COLO668 (cell line): ENCODE results near the gene GREM2.
A peak's percentile ranks its signal among the peaks of the same experiment; 100 is the strongest.

Experiments
- DNase-seq: peaks from one replicate; lab custom pipeline; 2025; ENCODE audit not compliant: unreplicated experiment; lab: John Stamatoyannopoulos, UW

The GREM2 gene

DNA sequence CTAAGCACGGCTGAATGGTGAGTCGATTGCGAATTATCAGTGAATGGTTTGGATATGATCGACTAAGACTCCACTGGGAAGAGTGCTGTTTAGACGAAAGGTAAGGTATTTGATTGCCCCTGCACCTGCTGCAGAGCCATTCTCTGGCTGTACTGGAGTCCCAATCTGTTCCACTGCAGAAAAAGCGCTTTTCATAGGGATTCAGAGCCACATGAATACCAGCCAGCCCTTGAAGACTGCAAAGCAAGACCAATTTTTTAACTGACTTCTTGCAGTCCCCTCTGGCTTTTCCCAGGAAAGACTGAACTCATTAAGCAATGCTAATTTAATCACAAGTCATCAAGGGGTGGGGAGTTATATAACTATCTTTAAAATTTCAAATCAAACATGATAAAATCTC, 1.3 kb downstream of the GREM2 start:
- no peak for DNase-seq

DNA sequence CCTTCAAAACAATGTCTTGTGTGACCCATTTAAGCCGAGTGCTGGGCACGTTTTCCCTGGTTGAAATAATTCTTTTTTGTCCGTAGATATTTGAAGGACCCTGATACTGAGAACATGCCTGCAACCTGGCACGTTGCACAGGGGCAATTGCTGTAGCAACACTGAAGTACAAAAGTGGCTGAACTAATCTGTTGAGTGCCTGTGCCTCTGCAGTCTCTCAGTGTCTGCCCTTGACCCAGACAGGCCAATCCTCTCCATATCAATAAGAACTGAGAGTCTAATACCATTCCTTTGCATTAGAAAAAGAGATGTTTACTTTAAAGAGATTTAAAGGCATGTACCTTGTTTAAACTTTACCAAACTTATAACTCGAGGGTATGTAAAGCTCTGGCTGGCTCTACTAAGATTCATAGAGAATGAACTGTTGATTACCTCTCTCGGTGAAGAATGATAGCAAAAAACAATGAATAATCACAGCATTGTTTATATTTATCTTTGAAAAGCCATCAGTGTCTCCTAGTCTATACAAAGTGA, 2.4 kb downstream of the GREM2 start:
- DNase-seq = no peak

DNA sequence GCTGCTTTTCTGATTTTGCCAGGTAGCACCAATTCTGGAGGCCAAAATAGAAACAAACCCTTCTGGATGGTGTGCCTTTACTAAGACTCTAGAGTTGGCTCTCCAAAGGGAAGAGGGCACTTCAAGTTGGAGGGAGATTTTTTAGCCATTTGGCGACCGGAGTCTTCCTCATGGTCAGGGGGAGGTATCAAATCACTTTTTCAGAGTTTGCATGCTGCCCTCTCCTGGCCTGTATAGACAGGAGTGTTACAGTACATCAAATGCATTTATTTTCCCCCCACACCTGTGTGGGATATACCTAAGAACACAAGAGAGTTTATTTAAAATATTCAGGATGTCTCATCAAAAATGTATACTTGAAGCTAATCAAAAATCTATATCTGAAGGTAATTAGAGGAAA, 3.2 kb downstream of the GREM2 start:
- peak; percentile 13 for DNase-seq

- DNase-seq = no peak
Measured at GRCh38 chr1:240607006-240607405, 4.9 kb downstream of the GREM2 start.

- no peak for DNase-seq
Measured at GRCh38 chr1:240602189-240602588, 9.8 kb downstream of the GREM2 start.

- no peak for DNase-seq
Measured at GRCh38 chr1:240599830-240600229, 12.1 kb downstream of the GREM2 start.

DNA sequence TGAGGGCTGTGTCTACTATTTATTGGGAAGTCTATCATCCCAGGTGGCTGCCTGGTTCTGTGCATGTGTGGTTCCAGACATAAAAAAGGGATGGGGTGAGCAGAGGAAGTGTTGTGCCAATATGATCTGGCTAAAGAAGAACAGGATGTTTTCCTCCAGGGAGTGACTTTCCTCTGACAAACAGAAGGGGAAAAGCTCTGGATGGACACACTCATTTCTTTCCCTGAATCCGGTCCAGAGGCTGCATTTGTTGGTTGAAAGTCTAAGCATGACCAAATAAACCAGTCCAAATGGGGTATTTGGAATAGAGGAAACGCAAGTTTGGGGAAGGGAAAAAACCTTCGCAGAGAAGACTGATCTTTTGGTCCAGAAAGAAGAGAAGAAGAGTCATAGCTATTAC, 12.7 kb downstream of the GREM2 start:
- DNase-seq = no peak

DNA sequence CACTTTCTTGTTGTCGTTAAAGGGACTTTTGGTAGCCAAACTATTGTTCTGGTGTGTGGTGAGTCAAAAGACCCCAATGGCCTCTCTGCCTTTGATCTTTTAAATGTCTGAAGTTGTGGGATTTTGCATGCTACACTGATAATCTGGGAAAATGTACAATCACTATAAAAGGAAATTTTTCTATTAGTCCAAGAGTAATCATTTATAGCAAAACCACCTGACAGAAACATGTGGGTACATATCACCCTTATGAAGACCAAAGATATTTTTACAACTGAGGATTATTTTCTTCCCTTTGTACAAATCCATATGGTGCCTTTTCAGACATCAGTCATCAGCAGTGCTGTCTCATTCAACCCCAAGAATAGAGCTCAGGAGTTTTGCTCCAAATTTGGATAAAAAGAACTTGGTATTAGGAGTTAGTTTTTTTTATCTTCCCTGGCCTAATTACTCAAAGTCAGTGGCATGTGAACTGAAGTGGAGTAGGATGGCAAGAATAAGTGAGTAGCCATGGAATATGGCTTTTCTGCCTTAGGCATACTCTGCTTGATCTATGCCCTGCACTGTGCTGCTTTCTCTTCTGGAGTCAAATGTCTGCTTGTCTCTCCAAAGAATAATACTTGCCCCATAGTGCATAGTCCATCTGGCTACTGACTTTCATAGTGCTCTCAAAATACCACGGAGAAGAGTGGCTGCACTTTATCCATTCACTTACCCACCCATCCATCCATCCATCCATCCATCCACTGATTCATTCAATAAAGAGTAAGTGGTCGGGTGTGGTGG, 13.5 kb downstream of the GREM2 start:
- no peak for DNase-seq

- DNase-seq = no peak
Measured at GRCh38 chr1:240597153-240597745, 14.7 kb downstream of the GREM2 start.

- no peak for DNase-seq
Measured at GRCh38 chr1:240595476-240595875, 16.5 kb downstream of the GREM2 start.

- no peak for DNase-seq
Measured at GRCh38 chr1:240591564-240591963, 20.4 kb downstream of the GREM2 start.

DNA sequence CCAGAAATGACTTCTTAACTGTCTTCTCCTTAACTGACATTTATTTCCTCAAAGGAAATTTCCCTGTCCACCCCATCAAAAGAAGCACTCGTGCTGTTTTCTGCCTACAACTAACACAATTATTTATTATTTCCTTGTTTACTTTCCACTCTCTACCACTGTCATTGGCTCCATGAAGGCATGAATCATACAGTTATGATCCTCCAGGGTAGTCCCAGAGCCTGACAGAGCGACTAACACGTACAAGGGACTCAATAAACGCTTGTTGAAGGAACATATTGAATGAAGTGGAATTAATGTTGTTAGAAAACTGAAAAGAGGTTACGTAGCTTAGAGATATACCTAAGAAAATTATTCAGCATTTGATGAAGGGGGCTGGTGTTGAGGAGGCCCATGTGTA, 20.9 kb downstream of the GREM2 start:
- no peak for DNase-seq

DNA sequence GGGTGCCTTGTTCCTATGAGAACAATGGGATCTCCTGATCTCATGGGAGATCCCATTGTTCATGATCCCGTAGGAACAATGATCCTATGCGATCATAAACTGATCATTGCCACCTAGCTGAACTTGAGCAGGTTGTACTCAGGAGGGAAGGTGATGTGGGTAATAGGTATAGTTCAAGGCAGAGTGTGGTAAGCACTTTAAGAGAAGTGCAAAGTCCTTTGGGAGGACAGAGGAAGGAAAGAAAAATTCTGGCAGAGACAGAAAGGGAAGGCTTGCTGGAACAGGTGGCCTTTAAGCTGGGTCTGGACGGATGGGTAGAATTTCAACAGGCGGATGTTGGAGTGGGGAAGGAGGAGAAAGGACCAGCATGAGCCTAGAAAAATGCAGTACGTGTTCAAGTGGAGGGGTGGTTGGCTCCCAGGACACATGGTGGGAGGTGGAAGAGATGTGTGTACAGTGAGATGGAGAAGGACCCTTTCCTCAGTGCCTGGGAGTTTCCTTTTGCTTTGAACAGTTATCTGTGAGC, 22.3 kb downstream of the GREM2 start:
- no peak for DNase-seq

DNA sequence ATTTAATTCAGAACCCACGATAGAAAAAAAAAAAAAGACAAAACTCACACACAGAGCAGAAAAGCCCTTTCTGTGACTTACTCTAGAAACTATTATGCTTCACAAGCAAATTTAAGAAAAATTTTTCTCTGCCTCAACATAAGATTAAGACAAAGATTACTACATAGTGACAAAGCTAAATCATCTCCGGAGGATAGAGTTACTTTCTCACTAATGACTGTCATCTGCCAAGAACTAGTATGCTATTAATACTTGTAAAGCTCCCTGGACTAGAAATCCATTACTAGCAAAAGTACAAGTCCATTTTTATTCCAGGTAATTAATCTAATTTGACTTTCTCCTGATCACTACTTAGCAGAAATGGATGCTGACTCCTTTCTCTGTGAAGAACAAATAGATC, 25.9 kb downstream of the GREM2 start:
- no peak for DNase-seq

DNA sequence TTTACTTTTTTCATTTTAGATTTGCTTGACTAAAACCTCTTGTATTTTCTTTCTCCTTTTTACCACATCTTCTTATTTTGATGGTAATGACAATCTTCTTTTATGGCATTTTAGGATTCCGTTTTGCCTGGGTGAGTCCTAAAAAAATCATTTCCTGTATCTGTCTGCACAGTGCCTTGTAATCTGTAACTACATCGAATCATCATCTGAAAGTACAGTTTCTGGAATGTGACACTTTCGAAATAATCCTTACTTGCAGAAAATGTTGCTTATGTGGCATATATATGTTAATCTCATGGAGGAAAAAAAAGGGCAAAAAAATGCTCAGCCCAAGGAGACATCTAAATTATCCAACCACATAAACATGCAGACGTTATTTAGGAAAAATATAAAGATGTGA, 29.0 kb downstream of the GREM2 start:
- no peak for DNase-seq

GRCh38 chr1:240579511-240579910, 32.4 kb downstream of the GREM2 start:
- DNase-seq = no peak

- no peak for DNase-seq
Measured at GRCh38 chr1:240577095-240577494, 34.9 kb downstream of the GREM2 start.

- no peak for DNase-seq
Measured at GRCh38 chr1:240575981-240576662, 35.8 kb downstream of the GREM2 start.

- DNase-seq = no peak
Measured at GRCh38 chr1:240572328-240572727, 39.6 kb downstream of the GREM2 start.

GRCh38 chr1:240571782-240572181, 40.2 kb downstream of the GREM2 start:
- DNase-seq = no peak

GRCh38 chr1:240567066-240567465, 44.9 kb downstream of the GREM2 start:
- DNase-seq = no peak

DNA sequence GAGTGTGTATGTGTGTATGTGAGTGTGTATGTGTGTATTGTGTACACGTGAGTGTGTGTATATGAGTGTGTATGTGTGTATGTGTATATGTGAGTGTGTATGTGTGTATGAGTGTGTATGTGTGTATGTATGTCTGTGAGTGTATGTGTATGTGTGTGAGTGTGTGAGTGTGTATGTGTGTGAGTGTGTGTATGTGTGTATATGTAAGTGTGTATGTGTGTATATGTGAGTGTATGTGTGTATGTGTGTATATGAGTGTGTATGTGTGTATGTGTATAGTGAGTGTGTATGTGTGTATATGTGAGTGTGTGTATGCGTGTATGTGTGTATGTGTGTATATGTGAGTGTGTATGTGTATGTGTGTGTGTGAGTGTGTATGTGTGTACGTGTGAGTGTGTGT, 49.2 kb downstream of the GREM2 start:
- no peak for DNase-seq
